CD14-positive monocyte (primary cell): ENCODE measurements around the gene TMEM273. TPM values are rescaled to one million over a fixed set of nuclear protein-coding genes. Genes with fewer than 3 reads are reported as not detected.
A peak's percentile ranks its signal among the peaks of the same experiment; 100 is the strongest.

Experiments used
- DNase-seq, 3 donors: peaks; one replicate each; pipeline ENCODE4 v3.0.0-alpha.2; 2011 to 2022
- H2AFZ ChIP-seq: 2 replicates; pipeline ENCODE4 v1.6.0; 2012; ENCODE audit warnings: mild to moderate bottlenecking, low read depth, low read length, inconsistent platforms; ENCODE audit not compliant: insufficient read depth, poor library complexity, severe bottlenecking
- H3K27ac ChIP-seq, 2 donors: 1 replicate in 1 of 2; 2 replicates in 1 of 2; pipeline ENCODE4 v1.5.1; 2012 to 2013; ENCODE audit warnings: low read length in 2 of 2, control low read depth in 1 of 2, inconsistent platforms in 1 of 2, low read depth in 1 of 2, mild to moderate bottlenecking in 1 of 2
- H3K27me3 ChIP-seq, 2 donors: one replicate each; pipeline versions ENCODE4 v1.6.0 to v1.6.1; 2011 to 2013; ENCODE audit warnings: low read length in 2 of 2; ENCODE audit not compliant: control insufficient read depth in 2 of 2, insufficient read depth in 2 of 2
- H3K36me3 ChIP-seq, 2 donors: replicated peaks in 1 of 2; 1 replicate in 1 of 2; 2 replicates in 1 of 2; pipeline versions ENCODE4 v1.5.1 to v1.6.1; 2012 to 2013; ENCODE audit warnings: low read length in 2 of 2, control low read depth in 1 of 2, inconsistent platforms in 1 of 2, mild to moderate bottlenecking in 1 of 2; ENCODE audit not compliant: insufficient read depth in 2 of 2, control insufficient read depth in 1 of 2
- H3K4me1 ChIP-seq, 2 donors: 1 replicate in 1 of 2; 2 replicates in 1 of 2; pipeline versions ENCODE4 v1.5.1 to v1.6.1; 2012 to 2013; ENCODE audit warnings: low read length in 2 of 2, control low read depth in 1 of 2, inconsistent platforms in 1 of 2, mild to moderate bottlenecking in 1 of 2, moderate library complexity in 1 of 2; ENCODE audit not compliant: insufficient read depth in 2 of 2, control insufficient read depth in 1 of 2
- H3K4me2 ChIP-seq: replicated peaks from 2 replicates; pipeline ENCODE3; 2012; ENCODE audit warnings: low read length, moderate library complexity, mild to moderate bottlenecking; ENCODE audit not compliant: poor library complexity, severe bottlenecking; ENCODE audit errors: extremely low read depth
- H3K4me3 ChIP-seq, 3 experiments: fragments of 200-600 bp in 1 of 3; sonication (generic) in 1 of 3; replicated peaks in 1 of 3; 1 replicate in 2 of 3; 2 replicates in 1 of 3; pipeline ENCODE4 v1.5.1; 2011 to 2013; ENCODE audit warnings: low read length in 3 of 3, mild to moderate bottlenecking in 3 of 3, control low read depth in 2 of 3, low read depth in 2 of 3, inconsistent platforms in 1 of 3, moderate library complexity in 1 of 3
- H3K79me2 ChIP-seq: 2 replicates; pipeline ENCODE4 v1.6.0; 2012; ENCODE audit warnings: mild to moderate bottlenecking, control low read depth, inconsistent platforms, low read length, moderate library complexity; ENCODE audit not compliant: insufficient read depth
- H3K9ac ChIP-seq: 2 replicates; pipeline ENCODE4 v1.6.0; 2017; ENCODE audit warnings: low read length, mild to moderate bottlenecking; ENCODE audit not compliant: insufficient read depth, poor library complexity, severe bottlenecking
- H3K9me3 ChIP-seq, 2 donors: replicated peaks in 1 of 2; 1 replicate in 1 of 2; 2 replicates in 1 of 2; pipeline versions ENCODE4 v1.5.1 to v1.6.1; 2012 to 2013; ENCODE audit warnings: low read length in 2 of 2, control low read depth in 1 of 2; ENCODE audit not compliant: control insufficient read depth in 1 of 2, insufficient read depth in 1 of 2
- H4K20me1 ChIP-seq: 2 replicates; pipeline ENCODE4 v1.6.0; 2012; ENCODE audit warnings: mild to moderate bottlenecking, low read length, control low read depth, moderate library complexity; ENCODE audit not compliant: insufficient read depth
- H3K27ac Mint-ChIP-seq, 7 donors: one replicate each; pipeline ENCODE4 v1.8.0; 2020; ENCODE audit warnings: mild to moderate bottlenecking in 7 of 7, mixed read lengths in 7 of 7, moderate library complexity in 6 of 7, inconsistent platforms in 2 of 7
- H3K27me3 Mint-ChIP-seq, 3 donors: one replicate each; pipeline ENCODE4 v1.8.0; 2021 to 2022; ENCODE audit warnings: low read depth in 3 of 3, mild to moderate bottlenecking in 3 of 3, mixed read lengths in 3 of 3, moderate library complexity in 3 of 3, inconsistent platforms in 1 of 3
- H3K36me3 Mint-ChIP-seq, 2 donors: one replicate each; pipeline ENCODE4 v1.8.0; 2020; ENCODE audit warnings: mixed read lengths in 2 of 2, inconsistent platforms in 1 of 2, mild to moderate bottlenecking in 1 of 2
- H3K4me1 Mint-ChIP-seq: one replicate; pipeline ENCODE4 v1.8.0; 2020; ENCODE audit warnings: mild to moderate bottlenecking, mixed read lengths
- H3K4me3 Mint-ChIP-seq, 2 donors: one replicate each; pipeline ENCODE4 v1.8.0; 2020; ENCODE audit warnings: mild to moderate bottlenecking in 2 of 2, mixed read lengths in 2 of 2, moderate library complexity in 1 of 2
- H3K9me3 Mint-ChIP-seq, 7 donors: one replicate each; pipeline ENCODE4 v1.8.0; 2020 to 2022; ENCODE audit warnings: mixed read lengths in 7 of 7, mild to moderate bottlenecking in 6 of 7, moderate library complexity in 6 of 7, inconsistent platforms in 2 of 7
- CTCF ChIP-seq: fragments of 200-600 bp; IDR thresholded peaks from one replicate; pipeline ENCODE4 v1.8.0; 2022; ENCODE audit warnings: antibody characterized with exemption, mild to moderate bottlenecking
- WGBS: methylation state at CpG from one replicate; pipeline ENCODE4 v1.1.5; 2013; ENCODE audit warnings: missing lambda C conversion rate; ENCODE audit not compliant: insufficient coverage; 5-methylcytosine and 5-hydroxymethylcytosine counted together
- intact Hi-C, 2 donors: fragments of 100-400 bp; cut with micrococcal nuclease; formaldehyde crosslinking; loops; one replicate each; pipeline versions ENCODE4 v1.15.0 to v1.15.1; 2023
- polyA plus RNA-seq, 3 donors: library from polyadenylated mRNA; depleted of rRNA in 1 of 3; unstranded in 2 of 3; stranded (reverse) in 1 of 3; fragments of 300-500 nt in 2 of 3; fragments of >200 nt in 1 of 3; fragmentation: Illumina TruSeq in 2 of 3; gene quantifications; 1 replicate in 2 of 3; 2 replicates in 1 of 3; pipeline ENCODE4 v1.2.3, GENCODE V29; 2012 to 2021

The TMEM273 gene
- polyA plus RNA-seq, 3 donors, result 6.7 to 7.9 (median 6.9) TPM

GRCh38 chr10:49173201-49173772 lies 14.9 kb downstream of the TMEM273 start:
- Mint-ChIP-seq H3K9me3 (no peaks in the 10 kb centered on the region), H3K27me3 (peaks cover 1 to 10% (median 3%) of the 10 kb centered on the region in 3 donors), H3K4me3 (no peak overlapping the region), H3K4me1 (peaks cover 47% of the 10 kb centered on the region), H3K36me3 (peaks cover 8 to 13% of the 10 kb centered on the region in 2 donors), H3K27ac (peak overlapping the region in 2 of 7 donors; percentile 57 to 76)
- no peaks in the 10 kb centered on the region for H3K36me3 ChIP-seq
- no peak overlapping the region for H3K4me3 ChIP-seq
- 100% methylated on average over 2 of the region's 11 CpGs for WGBS
- TF ChIP-seq CTCF, result no peak
- no peaks in the 10 kb centered on the region for H3K9me3 ChIP-seq
- no peak overlapping the region for H3K9ac ChIP-seq
- no peaks in the 10 kb centered on the region for H4K20me1 ChIP-seq
- H3K27ac ChIP-seq, result no peak overlapping the region
- H3K79me2 ChIP-seq, result no peaks in the 10 kb centered on the region
- H3K4me2 ChIP-seq, result no peak overlapping the region
- H3K27me3 ChIP-seq, result no peaks in the 10 kb centered on the region
- DNase-seq, result no peak
- H2AFZ ChIP-seq, result no peak overlapping the region
- H3K4me1 ChIP-seq, result peaks cover 48 to 59% of the 10 kb centered on the region in 2 donors
- intact Hi-C loops, result loop anchor here in 1 of 2 donors (10.0 kb wide), 1 partner anchor 142 kb away; no protein-coding TSS in a partner anchor

GRCh38 chr10:49172777-49173132 lies 15.4 kb downstream of the TMEM273 start:
- no peak overlapping the region for H3K4me3 Mint-ChIP-seq
- Histone ChIP-seq H3K27ac (no peak overlapping the region), H3K9me3 (no peaks in the 10 kb centered on the region), H2AFZ (no peak overlapping the region), H3K4me2 (no peak overlapping the region), H3K4me3 (no peak overlapping the region), H3K36me3 (no peaks in the 10 kb centered on the region), H4K20me1 (no peaks in the 10 kb centered on the region), H3K9ac (no peak overlapping the region), H3K79me2 (no peaks in the 10 kb centered on the region), H3K27me3 (no peaks in the 10 kb centered on the region), H3K4me1 (peaks cover 46 to 59% of the 10 kb centered on the region in 2 donors)
- peaks cover 46% of the 10 kb centered on the region for H3K4me1 Mint-ChIP-seq
- no peaks in the 10 kb centered on the region for H3K9me3 Mint-ChIP-seq
- peaks cover 3 to 9% of the 10 kb centered on the region in 2 donors for H3K36me3 Mint-ChIP-seq
- intact Hi-C loops, result loop anchor here in 1 of 2 donors (10.0 kb wide), 1 partner anchor 142 kb away; no protein-coding TSS in a partner anchor
- WGBS, result 100% methylated on average over 2 of the region's 3 CpGs
- no peak overlapping the region for H3K27ac Mint-ChIP-seq
- TF ChIP-seq CTCF, result no peak
- H3K27me3 Mint-ChIP-seq, result peaks cover 1 to 10% (median 1%) of the 10 kb centered on the region in 3 donors
- DNase-seq, result no peak
